SIG-M5 treated with dmso at 0.1 percent for 504 hours (cell line): ENCODE results near the gene AQP12A.
"Not testable (repeated sequence)": the region's sequence is repeated elsewhere in the genome, so short reads cannot be mapped to it uniquely, and the experiment has no call there.

Experiments
- DNase-seq: peaks from one replicate; lab custom pipeline; 2025; ENCODE audit not compliant: unreplicated experiment; lab: John Stamatoyannopoulos, UW

The AQP12A gene, protein sequence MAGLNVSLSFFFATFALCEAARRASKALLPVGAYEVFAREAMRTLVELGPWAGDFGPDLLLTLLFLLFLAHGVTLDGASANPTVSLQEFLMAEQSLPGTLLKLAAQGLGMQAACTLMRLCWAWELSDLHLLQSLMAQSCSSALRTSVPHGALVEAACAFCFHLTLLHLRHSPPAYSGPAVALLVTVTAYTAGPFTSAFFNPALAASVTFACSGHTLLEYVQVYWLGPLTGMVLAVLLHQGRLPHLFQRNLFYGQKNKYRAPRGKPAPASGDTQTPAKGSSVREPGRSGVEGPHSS

DNA sequence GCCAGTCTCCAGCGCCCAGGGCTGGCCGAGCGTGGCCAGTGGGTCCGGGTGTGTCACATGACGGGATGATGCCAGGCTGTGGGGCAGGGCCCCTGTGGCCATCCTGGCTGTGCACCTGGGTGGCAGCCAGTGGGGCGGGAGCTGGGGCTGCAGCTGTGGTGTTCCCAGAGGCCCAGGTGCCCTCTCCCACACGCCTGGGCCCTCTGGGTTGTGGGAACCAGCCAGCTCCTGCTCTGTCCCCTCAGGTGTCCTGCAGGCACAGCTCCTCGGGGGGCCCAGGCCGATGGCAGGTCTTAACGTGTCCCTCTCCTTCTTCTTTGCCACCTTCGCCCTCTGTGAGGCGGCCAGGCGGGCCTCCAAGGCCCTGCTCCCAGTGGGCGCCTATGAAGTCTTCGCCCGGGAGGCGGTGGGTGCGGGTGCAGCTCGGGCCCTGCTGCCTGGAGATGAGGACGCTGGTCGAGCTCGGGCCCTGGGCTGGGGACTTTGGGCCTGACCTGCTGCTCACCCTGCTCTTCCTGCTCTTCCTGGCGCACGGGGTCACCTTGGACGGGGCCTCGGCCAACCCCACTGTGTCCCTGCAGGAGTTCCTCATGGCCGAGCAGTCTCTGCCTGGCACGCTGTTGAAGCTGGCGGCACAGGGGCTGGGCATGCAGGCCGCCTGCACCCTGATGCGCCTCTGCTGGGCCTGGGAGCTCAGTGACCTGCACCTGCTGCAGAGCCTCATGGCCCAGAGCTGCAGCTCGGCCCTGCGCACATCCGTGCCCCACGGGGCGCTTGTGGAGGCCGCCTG lies at the start of gene AQP12A:
Gene AQP12A (plus strand): TSS at position 236 of the 790 bp plus-strand sequence. CDS start 48 bp downstream, at position 284.
- DNase-seq, result not testable (repeated sequence)

DNA sequence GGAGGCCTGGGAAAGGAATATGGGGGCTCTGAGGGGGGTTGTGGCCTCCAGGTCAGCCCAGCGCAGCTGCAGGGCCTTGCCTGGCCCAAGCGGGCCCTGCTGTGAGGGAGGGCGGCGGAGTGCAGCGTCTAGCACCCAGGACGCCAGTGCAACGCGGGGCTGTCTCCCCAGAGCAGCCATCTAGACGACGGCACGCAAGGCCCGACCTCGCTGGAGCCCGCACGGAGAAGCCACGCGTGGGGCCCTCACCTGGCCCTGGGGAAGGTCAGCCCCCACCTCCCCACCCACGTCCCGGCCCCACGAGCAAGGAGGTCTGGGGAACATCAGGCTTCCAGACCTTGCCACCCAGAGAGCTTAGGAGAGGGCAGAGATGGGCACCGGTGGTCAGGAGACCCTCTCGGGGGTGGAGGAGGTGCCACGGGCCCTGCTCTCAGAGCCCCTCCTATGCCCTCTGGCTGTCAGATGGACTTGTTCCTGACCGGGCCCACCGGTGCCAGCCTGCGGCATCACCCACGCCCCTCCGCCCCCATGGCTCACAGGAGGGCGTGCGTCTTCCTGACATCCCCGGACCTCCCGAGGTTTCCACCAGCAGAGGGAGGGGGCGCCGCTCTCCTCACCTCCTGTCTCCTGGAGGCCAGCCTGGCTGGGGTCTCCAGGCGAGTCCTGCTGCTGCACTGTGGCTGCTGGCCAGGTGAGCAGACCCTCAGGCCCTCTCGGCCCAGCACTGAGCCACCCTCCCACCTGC lies 49.4 kb upstream of the AQP12A start:
- no peak for DNase-seq

DNA sequence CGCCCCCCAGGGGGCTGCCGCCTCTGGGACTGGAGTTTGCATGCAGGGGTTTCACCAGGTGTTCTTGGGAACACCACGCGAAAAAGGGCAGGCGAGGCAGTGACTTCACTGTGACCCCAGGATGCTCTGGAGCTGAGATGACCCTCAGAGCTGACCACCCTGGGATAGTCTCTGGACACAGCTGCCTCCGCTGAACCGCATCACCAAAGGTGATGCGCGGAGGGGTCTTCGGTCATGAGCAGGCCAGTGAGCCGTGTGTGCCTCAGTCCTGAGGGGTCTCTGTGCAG lies 48.9 kb upstream of the AQP12A start:
- DNase-seq, result no peak

DNA sequence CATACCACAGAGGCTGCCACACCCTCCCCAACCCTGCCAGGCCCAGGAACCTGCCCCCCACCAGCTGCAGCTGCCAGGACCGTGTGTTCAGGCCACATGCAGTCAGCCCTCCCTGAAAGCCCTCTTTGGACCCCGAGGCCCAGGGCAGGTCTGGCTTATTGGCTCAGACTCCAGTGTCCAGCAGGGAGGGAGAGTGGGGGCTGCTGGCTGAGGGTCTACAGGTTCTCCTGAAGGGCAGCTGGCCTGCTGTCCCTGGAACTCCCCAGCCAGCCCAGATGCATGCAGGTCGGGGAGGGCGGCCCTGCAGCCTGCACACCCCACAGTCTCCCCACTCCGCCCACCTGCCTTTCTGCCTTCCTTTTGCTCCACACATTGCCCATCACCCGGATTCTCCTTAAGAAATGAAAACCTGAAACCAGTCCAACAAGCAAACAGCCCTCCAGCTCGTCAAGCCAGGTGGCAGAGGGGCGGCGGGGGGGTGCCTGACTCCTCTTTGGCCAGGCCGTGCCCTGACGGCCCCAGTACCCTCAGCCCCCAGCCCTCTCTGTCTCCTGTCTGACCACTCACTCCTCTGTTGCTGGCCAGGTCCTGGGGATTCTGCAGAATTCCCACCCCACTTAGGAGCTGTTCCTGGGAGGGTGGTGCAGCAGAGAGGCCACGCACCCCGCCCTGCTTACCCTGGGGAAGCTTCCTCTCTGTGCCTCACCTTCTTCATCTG lies 48.4 kb upstream of the AQP12A start:
- DNase-seq, result no peak

DNA sequence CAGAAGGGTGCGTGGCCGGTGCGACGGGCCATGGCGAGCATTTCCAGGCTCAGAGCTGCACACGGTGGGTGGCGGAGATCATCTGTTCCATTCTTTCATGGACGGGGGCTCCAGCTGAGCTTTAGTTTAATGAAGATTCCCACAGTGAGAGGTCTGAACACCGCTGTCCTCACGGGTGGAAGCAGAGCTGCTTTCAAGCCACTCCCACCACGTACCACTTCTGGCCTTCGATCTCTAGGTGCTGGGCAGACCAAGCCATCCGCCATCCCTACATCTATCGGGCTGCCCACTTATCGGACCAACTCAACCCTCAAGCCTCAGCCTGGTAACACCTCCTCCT lies 47.9 kb upstream of the AQP12A start:
- DNase-seq, result no peak

DNA sequence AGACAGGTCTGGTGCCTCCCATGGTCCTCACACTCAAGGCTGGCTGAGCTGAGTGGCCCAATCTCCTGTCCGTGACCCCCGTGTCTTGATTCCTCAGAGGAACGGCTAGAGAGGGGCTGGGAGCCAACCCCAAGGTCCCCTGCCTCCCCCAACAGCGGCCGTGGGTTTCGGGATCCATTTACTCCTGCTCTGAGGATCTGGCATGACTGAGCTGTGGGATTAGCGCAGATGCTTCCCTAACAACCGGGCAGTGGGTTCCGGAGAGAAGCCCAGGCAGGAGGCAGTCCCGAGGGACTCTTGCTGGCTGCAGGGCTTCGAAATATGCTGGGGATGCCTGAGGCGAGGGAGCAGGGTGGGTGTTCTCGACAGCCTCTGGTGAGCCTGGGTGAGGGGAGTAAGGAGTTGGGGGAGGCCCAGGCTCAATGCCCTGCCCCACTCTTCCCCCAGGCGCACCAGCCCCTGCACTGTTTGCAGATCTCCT lies 47.5 kb upstream of the AQP12A start:
- DNase-seq, result no peak

DNA sequence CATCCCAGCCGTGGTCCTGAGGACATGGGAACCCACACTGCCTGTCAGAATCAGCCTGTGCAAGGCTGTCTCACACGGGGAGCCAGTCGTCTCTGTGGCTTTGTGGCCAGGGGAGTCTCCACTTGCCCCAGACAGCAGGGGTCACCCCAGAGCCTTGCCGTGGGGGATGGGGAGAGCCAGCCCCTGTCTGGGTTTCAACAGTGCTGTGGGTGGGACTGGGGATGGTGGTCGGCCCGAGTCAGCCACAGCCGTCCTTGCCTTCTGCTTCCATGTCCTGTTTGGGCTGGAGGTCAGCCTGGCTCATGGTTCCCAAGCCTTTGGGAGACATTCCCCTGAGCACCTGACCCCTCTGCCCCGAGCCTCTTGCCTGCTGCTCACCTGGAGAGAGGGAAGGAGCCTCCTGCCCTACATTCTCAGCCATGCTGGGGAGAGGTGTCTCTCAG lies 46.8 kb upstream of the AQP12A start:
- DNase-seq, result no peak

DNA sequence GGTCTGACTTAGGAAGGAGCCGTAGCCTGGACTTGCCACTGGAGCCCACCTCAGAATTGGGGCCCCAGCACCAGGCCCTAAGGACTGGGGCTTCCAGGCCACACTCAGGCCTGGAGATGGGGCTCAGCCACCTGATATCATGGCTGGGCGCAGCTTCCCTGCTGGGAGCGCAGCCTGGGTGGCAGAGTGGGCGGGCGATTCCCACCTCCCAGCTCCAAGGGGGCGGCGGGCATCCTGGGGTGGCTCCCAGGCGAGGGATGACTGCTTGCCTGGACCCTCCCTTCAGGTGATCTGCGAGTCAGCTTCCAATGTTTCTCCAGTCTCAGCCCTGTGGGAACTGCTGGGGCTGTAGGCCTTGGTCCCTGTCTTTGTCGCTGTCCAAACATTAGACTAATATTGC lies 46.3 kb upstream of the AQP12A start:
- DNase-seq, result no peak

DNA sequence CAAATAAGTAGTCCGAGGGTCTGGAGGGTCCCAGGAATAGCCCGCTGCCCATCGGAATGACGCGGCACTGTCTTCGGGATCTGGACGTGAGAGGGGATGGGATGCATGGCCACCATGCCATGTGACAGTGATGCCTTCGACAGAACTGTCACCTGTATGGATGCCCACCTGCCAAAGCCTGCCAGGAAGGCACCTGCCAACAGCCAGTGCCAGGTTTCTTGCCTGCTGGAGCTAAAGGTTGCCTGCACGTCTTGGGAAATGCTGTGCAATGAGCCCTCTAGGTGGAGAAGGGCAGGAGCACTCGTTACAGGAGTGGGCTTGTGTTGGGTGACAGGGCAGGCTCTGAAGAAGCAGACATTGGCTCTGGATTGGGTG lies 45.9 kb upstream of the AQP12A start:
- no peak for DNase-seq

DNA sequence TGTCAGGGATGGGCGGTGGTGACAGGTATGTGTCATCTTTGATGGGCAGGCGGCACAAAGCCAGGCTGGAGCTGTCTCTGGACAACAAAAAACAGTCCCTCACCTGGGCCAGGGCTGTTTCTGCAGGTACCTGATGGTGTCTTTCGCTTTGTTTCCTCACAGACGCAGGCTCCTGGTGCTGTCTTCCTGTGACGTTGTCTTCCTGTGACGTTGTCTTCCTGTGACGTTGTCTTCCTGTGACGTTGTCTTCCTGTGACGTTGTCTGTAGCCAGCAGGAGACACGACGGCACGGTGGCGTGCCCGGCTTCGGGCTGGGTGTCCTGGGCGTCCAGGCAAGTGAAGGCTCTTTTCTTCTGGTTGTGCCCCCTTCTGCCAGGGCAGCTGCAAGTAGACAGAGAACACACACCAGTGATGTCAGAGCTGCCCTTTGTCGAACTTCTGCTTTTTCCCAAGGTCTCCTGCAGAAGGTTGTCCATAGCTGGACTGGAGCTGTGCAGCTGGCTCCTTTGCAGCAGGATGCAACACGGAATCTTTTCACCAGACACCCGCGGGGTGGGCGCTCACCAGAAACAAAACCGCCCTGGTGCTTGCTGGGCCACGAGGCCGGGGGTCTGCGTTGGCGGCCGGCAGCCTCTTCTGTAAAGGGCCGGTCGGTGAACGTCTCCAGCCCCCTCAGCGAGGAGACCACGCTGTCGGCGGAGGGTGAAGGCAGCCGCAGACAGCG lies 45.3 kb upstream of the AQP12A start:
- peak; percentile 2 for DNase-seq

DNA sequence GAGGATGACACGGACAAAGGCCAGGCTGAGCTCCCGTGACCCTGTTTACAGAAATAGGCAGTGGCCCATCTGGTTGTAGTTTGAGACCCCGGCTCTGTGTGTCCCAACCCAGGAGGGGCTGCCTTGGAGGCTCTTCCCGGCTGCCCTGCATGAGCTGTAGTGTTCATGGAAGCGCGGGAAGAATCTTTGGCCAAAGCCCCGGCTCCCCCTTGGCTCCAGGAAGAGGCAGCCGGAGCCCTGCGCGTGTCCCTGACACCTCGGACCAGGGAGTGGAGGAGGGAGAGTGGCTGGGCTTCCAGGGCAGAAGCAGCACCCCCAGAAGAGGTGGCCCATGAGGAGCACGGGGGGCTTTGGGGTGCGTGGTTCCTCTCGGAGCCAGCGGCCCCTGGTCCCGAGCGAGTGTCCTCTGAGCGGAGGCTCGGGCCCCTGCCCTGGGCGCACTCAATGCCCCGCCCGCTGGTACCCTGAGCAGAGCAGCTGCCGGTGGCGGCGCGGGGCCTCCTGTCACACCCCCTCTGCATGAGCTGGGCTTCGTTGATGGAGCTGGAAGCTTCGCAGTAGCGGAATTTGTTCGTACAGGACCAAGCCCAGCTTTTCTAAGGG lies 44.7 kb upstream of the AQP12A start:
- no peak for DNase-seq

DNA sequence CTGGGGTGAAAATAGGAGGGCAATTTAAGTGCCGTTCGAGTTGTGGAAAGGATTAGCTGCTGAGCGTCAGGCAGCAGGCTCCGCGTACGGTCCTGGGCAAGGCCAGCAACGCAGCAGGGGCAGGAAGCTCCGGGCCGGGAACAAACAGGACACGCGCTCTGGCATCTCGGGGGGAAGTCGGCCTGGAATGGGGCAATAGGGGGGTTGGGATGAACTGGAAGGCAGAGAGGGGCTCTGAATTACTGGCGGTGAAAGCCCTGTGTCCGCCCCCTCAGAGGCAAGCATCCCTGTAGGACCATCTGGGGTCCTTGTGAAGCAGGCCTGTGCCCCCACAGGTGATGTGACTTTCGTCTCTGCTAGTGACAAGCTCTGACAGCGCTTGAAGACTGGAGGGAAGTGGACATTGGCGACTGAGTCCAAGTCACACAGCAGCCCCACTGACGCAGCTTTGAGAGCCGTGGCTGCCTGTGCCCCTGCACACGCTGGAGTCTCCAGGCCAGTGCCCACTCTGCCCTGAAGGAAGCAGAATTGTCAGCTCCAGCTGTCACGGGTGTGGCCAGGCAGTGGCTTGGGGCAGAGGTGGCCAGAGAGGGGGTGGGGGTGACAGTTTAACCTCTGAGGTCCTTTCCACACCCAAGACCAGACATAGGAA lies 44.0 kb upstream of the AQP12A start:
- DNase-seq, result no peak

DNA sequence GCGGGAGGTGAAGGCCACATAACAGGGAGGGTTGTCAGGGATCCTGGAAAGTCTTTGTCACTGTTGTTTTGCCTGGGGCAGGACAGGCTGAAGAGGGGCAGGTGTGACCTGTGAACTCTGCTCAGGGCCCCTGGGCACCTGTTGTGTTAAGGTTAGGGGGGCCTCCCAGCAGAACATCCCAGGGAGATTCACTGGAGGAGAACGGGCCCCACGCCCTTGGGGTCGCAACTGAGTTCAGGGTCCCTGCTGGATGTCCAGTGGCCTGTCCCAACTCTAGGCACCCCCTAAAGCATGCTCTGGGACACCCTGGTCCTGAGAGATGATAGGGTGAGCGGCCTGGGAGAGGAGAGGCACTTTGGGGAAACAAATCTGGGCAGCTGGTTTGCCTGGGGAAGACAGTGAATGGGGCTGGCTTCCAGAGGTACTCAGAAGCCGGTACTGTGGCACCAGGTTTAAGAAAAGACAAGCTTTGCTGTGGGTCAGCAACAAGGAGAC lies 43.5 kb upstream of the AQP12A start:
- DNase-seq, result no peak

DNA sequence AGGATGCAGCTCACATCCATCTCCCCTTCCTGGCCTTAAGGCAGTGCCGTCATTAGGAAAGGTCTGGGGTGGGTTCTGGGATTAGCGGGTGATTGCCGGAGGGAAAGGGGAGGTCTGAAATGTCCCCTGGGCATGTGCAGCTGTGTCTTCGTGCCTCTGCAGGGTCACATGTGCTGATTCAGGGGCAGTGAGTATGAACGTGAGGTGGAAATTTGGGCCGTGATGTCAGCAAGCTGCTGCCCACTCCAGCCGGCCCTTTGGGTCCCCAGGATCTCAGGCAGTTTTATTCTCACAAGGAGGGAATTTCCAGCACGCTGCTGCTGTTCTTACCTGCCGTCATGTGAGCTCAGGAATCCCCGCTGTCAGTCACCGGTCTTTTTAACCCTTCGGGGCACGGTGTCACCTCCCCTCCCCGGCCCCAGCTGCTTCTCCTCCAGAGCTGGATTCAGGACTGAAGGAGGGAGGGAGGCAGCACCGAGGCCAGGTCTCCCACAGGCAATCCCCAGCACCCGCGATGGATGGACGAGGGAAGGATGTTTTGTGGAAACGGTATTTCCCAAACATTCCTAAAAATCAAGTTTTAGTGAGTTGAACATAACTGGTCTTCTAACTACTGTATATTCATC lies 42.9 kb upstream of the AQP12A start:
- no peak for DNase-seq

DNA sequence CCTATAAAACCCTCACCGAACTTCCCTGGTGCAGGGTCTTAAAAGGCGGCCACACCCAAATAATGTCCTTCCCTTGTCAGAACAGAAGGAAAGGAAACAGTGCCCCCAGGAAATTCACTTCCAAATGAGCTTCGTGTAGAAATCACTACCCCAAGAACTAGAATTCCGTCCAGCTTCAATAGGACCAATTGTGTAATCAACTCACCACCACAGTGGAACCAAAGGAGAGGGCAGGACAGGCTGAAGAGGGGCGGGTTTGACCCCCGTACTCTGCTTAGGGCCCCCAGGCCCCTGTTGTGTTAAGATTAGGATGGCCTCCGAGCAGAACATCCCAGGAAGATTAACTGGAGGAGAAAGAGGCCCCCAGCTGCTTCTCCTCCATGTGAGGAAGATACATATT lies 42.3 kb upstream of the AQP12A start:
- no peak for DNase-seq

DNA sequence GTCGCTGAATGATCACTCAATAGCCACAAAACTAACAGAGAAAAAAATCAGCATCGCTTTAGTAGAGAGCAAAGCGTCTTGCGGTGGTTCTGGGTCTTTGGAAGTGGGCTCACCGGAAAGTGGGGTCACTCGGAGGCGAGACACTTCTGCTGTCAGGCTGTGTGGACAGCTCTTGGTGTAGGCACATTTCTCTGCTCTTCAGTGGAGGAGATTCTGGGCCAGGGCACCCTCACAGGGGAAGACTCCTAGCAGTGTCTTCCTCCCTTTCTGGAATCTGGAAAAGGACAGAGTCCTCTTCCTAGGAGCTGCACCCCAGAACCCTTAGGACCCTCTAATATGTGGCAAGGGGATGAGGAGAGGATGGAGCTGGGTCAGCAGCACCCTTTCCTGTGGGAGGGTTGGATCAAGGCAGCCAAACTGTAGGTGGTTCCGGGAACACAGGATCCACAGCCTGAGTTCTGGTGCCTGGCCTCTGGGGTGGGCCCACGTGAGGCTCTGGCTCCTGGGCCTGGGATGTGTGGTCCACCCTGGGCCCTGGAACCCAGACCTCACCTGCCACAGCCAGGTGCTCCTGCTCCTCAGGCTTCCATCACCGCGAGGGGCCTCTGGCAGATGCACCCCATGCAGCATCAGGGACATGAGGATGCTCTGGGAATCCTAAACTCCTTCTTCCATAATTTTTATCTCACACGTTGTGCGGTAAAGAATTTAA lies 41.3 kb upstream of the AQP12A start:
- no peak for DNase-seq

DNA sequence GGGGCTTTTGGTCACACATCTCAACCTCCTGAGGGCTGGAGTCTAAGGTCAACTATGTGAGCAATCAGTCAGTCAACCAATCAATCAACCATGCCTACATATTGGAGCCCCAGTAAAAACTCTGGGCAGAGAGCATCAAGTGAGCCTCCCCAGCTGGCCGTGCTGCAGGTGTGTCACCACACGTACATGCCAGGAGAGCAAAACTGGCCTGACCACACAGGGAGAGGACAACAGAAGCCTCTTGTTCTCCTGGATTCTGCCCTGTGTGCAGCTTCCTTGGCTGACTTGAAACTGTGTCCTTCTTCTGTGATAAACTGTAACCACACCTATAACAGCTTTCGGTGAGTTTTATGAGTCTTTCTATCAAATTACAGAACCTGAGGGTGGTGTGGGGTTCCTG lies 40.5 kb upstream of the AQP12A start:
- no peak for DNase-seq
